Activated naive CD8-positive, alpha-beta T cell (primary cell): ENCODE measurements around the gene MPG.
"Not testable (repeated sequence)": the region's sequence is repeated elsewhere in the genome, so short reads cannot be mapped to it uniquely, and the experiment has no call there.

Experiments
- H3K27ac Mint-ChIP-seq: one replicate; pipeline ENCODE4 v1.8.0; 2021; ENCODE audit warnings: mixed read lengths
- H3K27me3 Mint-ChIP-seq: one replicate; pipeline ENCODE4 v1.8.0; 2021; ENCODE audit warnings: mixed read lengths
- H3K36me3 Mint-ChIP-seq: one replicate; pipeline ENCODE4 v1.8.0; 2021; ENCODE audit warnings: mixed read lengths
- H3K4me1 Mint-ChIP-seq: one replicate; pipeline ENCODE4 v1.8.0; 2021; ENCODE audit warnings: low read depth, mixed read lengths
- H3K4me3 Mint-ChIP-seq: one replicate; pipeline ENCODE4 v1.8.0; 2021; ENCODE audit warnings: mild to moderate bottlenecking, mixed read lengths
- H3K9me3 Mint-ChIP-seq: one replicate; pipeline ENCODE4 v1.8.0; 2021; ENCODE audit warnings: low read depth, mixed read lengths

Gene MPG

DNA sequence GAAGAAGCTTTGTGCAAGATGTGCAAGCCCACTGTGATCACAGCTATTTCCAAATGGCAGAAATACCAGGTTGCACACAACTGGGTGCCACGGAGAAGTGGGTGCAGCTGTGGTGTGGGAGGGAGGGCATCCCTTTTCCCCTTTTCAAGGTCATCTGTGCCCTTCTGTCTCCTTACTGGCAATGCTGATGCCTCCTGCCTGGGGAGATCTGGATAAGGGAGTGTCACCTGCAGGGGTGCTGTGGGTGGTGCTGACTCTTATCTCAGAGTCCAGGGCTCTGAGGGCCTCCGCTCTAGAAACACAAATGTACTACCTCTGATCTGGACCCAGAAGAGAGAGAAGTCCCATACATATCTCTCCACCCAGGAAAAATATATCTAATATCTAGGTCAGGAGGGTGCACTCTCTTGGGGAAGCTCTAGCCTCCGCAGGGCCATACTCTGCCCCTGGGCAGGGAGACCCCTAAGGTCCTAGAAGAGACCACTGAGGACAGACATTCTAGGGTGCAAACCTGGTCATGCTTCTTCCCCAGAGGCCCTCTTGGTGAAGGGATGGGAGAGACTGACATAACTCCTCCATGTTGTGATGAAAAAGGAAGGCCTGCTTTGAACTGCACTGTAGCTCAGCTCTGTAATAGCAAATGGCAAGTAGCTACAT is 41.9 kb downstream of the MPG start:
- no peaks in the 10 kb centered on the region for H3K27me3 Mint-ChIP-seq
- no peak overlapping the region for H3K4me3 Mint-ChIP-seq
- H3K4me1 Mint-ChIP-seq: peaks cover 4% of the 10 kb centered on the region
- H3K9me3 Mint-ChIP-seq: no peaks in the 10 kb centered on the region
- H3K27ac Mint-ChIP-seq: no peak overlapping the region
- peaks cover 2% of the 10 kb centered on the region for H3K36me3 Mint-ChIP-seq

- Mint-ChIP-seq H3K36me3 (peaks cover 2% of the 10 kb centered on the region), H3K27ac (no peak overlapping the region), H3K4me3 (no peak overlapping the region), H3K4me1 (peaks cover 4% of the 10 kb centered on the region), H3K27me3 (no peaks in the 10 kb centered on the region), H3K9me3 (no peaks in the 10 kb centered on the region)
Observed at GRCh38 chr16:120756-121155, 42.7 kb downstream of the MPG start.

DNA sequence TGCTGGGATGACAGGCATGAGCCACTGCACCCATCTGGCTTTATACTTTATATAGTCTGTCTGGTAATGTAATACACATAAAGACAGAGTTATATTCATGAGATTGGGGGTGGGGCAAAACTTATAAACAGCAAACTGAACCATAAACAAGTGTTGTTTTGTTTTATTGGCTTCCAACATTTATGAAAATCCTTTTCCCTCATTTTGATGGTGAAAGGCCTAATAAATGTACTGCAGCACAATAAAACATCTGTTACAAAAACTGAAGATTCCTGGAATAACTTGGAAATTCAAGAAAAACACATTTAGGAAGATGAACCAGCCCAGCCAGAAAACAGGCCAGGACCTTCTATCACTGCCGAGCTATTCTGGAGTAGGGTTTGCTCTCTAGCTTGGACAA is 44.3 kb downstream of the MPG start:
- H3K4me1 Mint-ChIP-seq: peaks cover 4% of the 10 kb centered on the region

DNA sequence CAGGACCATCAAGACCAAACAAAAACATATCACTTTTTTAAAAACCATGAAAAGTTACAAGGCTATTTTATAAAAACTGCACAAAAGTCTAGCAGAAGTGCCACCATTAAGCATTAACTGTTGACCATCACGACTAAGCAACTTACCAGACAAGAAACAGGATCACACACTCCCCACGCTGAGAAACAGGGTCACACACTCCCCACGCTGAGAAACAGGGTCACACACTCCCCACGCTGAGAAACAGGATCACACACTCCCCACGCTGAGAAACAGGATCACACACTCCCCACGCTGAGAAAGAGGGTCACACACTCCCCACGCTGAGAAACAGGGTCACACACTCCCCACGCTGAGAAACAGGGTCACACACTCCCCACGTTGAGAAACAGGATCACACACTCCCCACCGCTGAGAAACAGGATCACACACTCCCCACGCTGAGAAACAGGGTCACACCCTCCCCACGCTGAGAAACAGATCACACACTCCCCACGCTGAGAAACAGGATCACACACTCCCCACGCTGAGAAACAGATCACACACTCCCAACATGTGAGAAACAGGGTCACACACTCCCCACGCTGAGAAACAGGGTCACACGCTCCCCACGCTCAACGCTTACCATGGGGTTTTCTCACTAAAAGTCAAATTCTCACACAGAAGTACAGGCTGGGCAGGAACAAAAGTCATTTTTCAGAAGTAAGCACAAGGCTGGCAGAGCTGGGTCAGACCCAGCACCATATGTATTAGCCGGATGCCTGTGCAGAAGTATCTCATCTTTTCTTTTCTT is 45.7 kb downstream of the MPG start:
- H3K36me3 Mint-ChIP-seq, H3K4me1 Mint-ChIP-seq, H3K4me3 Mint-ChIP-seq, H3K9me3 Mint-ChIP-seq, H3K27ac Mint-ChIP-seq, H3K27me3 Mint-ChIP-seq: not testable (repeated sequence)

More for the DNA sequence above, 44.3 kb downstream of the MPG start:
- H3K9me3 Mint-ChIP-seq: no peaks in the 10 kb centered on the region
- H3K27ac Mint-ChIP-seq: no peak overlapping the region
- no peaks in the 10 kb centered on the region for H3K36me3 Mint-ChIP-seq
- no peaks in the 10 kb centered on the region for H3K27me3 Mint-ChIP-seq
- H3K4me3 Mint-ChIP-seq: no peak overlapping the region

DNA sequence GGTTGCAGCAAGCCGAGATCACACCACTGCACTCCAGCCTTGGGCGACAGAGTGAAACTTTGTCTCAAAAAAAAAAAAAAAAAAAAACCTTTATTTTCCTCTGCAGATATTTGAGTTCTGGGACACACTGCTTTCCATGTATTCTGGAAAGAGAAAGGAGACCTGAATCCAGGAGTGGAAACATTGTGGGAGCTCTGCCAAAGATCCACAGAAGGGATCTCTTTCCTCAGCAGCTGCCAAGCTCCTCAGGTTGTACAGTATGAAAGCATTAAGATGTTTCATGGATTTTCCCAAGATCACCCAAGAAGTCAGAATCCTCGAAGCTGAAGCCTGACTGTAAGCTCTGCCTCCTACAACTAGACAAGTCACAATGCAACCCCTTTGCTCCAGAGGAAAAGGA is 47.0 kb downstream of the MPG start:
- H3K4me1 Mint-ChIP-seq: peaks cover 13% of the 10 kb centered on the region
- no peaks in the 10 kb centered on the region for H3K27me3 Mint-ChIP-seq
- no peak overlapping the region for H3K4me3 Mint-ChIP-seq
- H3K36me3 Mint-ChIP-seq: no peaks in the 10 kb centered on the region
- no peak overlapping the region for H3K27ac Mint-ChIP-seq
- H3K9me3 Mint-ChIP-seq: no peaks in the 10 kb centered on the region

DNA sequence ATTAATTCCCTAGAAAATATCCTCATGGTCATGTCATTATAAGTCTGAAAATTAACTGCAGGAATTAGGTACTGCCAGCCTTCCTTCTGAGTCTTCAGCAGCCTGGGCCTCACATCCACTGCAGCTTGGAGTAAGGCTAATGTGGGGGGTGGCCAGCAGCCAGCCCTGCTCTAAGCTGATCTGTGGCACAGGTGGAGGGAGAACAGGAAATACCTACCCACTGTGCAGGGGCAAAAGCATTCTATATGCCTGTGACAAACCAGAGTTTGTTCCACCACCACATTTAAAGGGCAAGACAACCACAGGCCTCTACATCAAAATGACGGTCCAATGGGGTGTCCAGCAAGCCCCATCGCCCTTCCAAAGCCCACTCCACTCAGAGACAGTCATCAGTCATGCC is 51.0 kb downstream of the MPG start:
- no peaks in the 10 kb centered on the region for H3K27me3 Mint-ChIP-seq
- H3K4me1 Mint-ChIP-seq: peaks cover 28% of the 10 kb centered on the region
- no peaks in the 10 kb centered on the region for H3K9me3 Mint-ChIP-seq
- H3K27ac Mint-ChIP-seq: no peak overlapping the region
- H3K4me3 Mint-ChIP-seq: peak overlapping the region; percentile 23
- no peaks in the 10 kb centered on the region for H3K36me3 Mint-ChIP-seq

DNA sequence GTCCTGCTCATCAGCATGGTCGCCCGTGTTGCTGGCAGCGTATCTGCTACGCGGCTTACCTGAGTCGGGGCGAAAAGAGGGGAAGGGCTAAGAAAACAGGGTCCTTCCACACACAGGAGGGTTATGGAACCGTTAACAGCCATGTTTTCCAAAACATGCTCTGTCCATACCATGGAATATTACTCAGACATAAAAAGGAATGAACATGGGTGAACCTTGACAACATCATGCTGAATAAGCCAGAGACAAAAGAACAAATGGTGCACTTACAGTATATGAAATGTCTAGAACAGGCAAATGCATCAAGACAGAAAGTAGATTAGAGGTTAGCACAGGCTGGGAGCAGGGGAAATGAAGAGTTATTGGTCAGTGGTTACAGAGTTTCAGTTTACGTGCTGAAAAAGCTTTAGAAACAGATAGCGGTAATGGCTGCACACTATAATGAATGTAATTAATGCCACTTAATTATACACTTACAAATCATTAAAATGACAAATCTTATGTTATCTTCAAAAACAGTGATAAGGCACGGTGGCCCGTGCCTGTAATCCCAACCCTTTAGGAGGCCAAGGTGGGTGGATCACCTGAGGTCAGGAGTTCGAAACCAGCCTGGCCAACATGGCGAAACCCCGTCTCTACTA is 52.6 kb downstream of the MPG start:
- H3K36me3 Mint-ChIP-seq: no peaks in the 10 kb centered on the region
- H3K27me3 Mint-ChIP-seq: no peaks in the 10 kb centered on the region
- peaks cover 37% of the 10 kb centered on the region for H3K4me1 Mint-ChIP-seq
- no peak overlapping the region for H3K27ac Mint-ChIP-seq
- no peaks in the 10 kb centered on the region for H3K9me3 Mint-ChIP-seq
- no peak overlapping the region for H3K4me3 Mint-ChIP-seq

- H3K27me3 Mint-ChIP-seq: no peaks in the 10 kb centered on the region
- peaks cover 47% of the 10 kb centered on the region for H3K4me1 Mint-ChIP-seq
- H3K27ac Mint-ChIP-seq: no peak overlapping the region
- H3K9me3 Mint-ChIP-seq: no peaks in the 10 kb centered on the region
- no peak overlapping the region for H3K4me3 Mint-ChIP-seq
- H3K36me3 Mint-ChIP-seq: no peaks in the 10 kb centered on the region
Observed at GRCh38 chr16:132120-132519, 54.1 kb downstream of the MPG start.

DNA sequence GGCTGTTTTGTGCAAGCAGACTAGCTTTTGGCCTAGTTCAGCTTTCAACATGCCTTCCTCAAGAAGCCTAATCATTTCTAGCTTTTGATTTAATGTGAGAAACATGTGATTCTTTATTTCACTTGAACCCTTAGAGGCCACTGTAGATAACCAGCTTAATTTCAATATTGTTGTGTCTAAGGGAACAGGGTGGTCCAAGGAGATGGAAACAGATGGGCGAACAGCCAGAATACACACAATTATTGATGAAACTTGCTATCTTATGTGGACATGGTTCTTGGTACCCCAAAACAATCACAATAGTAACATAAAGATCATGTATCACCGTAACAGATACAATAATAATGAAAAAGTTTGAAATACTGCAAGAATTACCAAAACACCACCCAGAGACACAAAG is 55.7 kb downstream of the MPG start:
- H3K4me1 Mint-ChIP-seq: peaks cover 51% of the 10 kb centered on the region
- no peaks in the 10 kb centered on the region for H3K9me3 Mint-ChIP-seq
- H3K27me3 Mint-ChIP-seq: no peaks in the 10 kb centered on the region
- H3K4me3 Mint-ChIP-seq: no peak overlapping the region
- no peak overlapping the region for H3K27ac Mint-ChIP-seq
- H3K36me3 Mint-ChIP-seq: no peaks in the 10 kb centered on the region
